SH-SY5Y (cell line): Measurements from ENCODE around the gene KCNQ5.

Source experiments
- GATA2 ChIP-seq: IDR thresholded peaks from 2 replicates; pipeline ENCODE4 v1.6.1; 2011; ENCODE audit warnings: mild to moderate bottlenecking, low read depth, low read length
- GATA3 ChIP-seq: IDR thresholded peaks from 2 replicates; pipeline ENCODE4 v1.6.1; 2011; ENCODE audit warnings: low read depth, mild to moderate bottlenecking, low read length, moderate library complexity

- TF ChIP-seq GATA2 (no peak), GATA3 (no peak)
These were observed 308.8 kb downstream of the KCNQ5 start for GRCh38 chr6:72930556-72931132.
